ENCODE measurements around the gene EIF5B. TPM values are rescaled to one million over a fixed set of nuclear protein-coding genes. Genes with fewer than 3 reads are reported as not detected.
A peak's percentile ranks its signal among the peaks of the same experiment; 100 is the strongest.

EIF5B gene
- total and polyA plus RNA-seq, 2 of the 8 experiments (the other 6 are each of a cell fraction or from before 2014, with no cell fraction given) = 10.7 to 64.5 TPM

- no peak overlapping the region for H4K5ac ChIP-seq (ENCODE audit: insufficient read length, low read depth, low read length)
- POLR2A ChIA-PET (ENCODE audit: partially characterized antibody) = interaction anchor here (1.3 kb wide), 1 partner anchor 39 kb away, joined by 4 read pairs; no protein-coding TSS in a partner anchor
- no peaks in the 10 kb centered on the region for H3K9me3 ChIP-seq (ENCODE audit: insufficient read depth in 2 of 2, low read depth in 1 of 2, low read length in 1 of 2)
- TF ChIP-seq CEBPB (IDR thresholded peaks at IDR 0.05; ENCODE audit: low read depth, low read length) = no peak
- TF ChIP-seq USF2 (IDR thresholded peaks at IDR 0.05; ENCODE audit: low read length) = no peak
- TF ChIP-seq BRCA1 (IDR thresholded peaks at IDR 0.05; ENCODE audit: low read depth, low read length) = no peak
- no peak for TF ChIP-seq RFX5 (IDR thresholded peaks at IDR 0.05; ENCODE audit: borderline replicate concordance, low read depth, low read length)
- no peak for TF ChIP-seq ATF3 (IDR thresholded peaks at IDR 0.05; ENCODE audit: insufficient read depth, low read depth, low read length)
- CTCF ChIA-PET (ENCODE audit: partially characterized antibody) = interaction anchor here (1.1 kb wide), 1 partner anchor 9 kb away, joined by 3 read pairs; no protein-coding TSS in a partner anchor
- H3K79me1 ChIP-seq (ENCODE audit: low read depth, low read length) = no peaks in the 10 kb centered on the region
- H2AFZ ChIP-seq (ENCODE audit: low read length) = no peak overlapping the region
- H3K4me1 ChIP-seq (replicated peaks in 1 of 4; ENCODE audit: control insufficient read depth in 3 of 4, insufficient read depth in 4 of 4, low read length in 3 of 4) = peaks cover 3 to 13% (median 6%) of the 10 kb centered on the region in 4 experiments; a peak in 5 of 7 replicates
- H2BK15ac ChIP-seq (ENCODE audit: low read length) = no peak overlapping the region
- no peak overlapping the region for H3K27ac ChIP-seq (ENCODE audit: low read depth, low read length)
- H3K23me2 ChIP-seq (ENCODE audit: low read depth, low read length) = no peaks in the 10 kb centered on the region
- H3K4me2 ChIP-seq (ENCODE audit: insufficient read depth in 1 of 2, low read depth in 2 of 2, low read length in 2 of 2) = no peak overlapping the region
- DNase-seq (ENCODE audit: low read depth in 1 of 2, low spot score in 2 of 2) (no peak), FAIRE-seq (no peak)
- no peak overlapping the region for H2BK20ac ChIP-seq (ENCODE audit: low read length)
- no peak overlapping the region for H4K8ac ChIP-seq (ENCODE audit: extremely low read depth, insufficient read depth, low read length)
- 97% methylated on average over 2 of the region's 2 CpGs; no CpG with 5 or more reads in 1 of the 2 experiments for WGBS, 2 experiments (ENCODE audit: extremely low coverage in 1 of 2, insufficient coverage in 1 of 2, insufficient read length in 1 of 2, insufficient replicate concordance in 2 of 2, low coverage in 1 of 2, low lambda C conversion rate in 2 of 2, missing lambda C conversion rate in 1 of 2)
- H2BK120ac ChIP-seq (replicated peaks; ENCODE audit: low read depth, low read length) = no peak overlapping the region
- no peak overlapping the region for H3K23ac ChIP-seq (ENCODE audit: insufficient read length)
- no peak overlapping the region for H2AK5ac ChIP-seq (ENCODE audit: low read depth, low read length)
- H3K27me3 ChIP-seq (replicated peaks in 1 of 4; ENCODE audit: control insufficient read depth in 3 of 4, extremely low read depth in 1 of 4, insufficient read depth in 3 of 4, low read length in 3 of 4) = no peaks in the 10 kb centered on the region
- H2BK5ac ChIP-seq (ENCODE audit: low read depth, low read length) = no peak overlapping the region
- H2BK12ac ChIP-seq (ENCODE audit: low read depth, low read length) = no peak overlapping the region
- no peaks in the 10 kb centered on the region for H4K20me1 ChIP-seq (replicated peaks in 1 of 2; ENCODE audit: control insufficient read depth in 1 of 2, insufficient read depth in 2 of 2, low read length in 2 of 2)
- peak overlapping the region in 1 of 4 experiments; percentile 34; a peak in 1 of 7 replicates for H3K9ac ChIP-seq (replicated peaks in 1 of 4; ENCODE audit: extremely low read depth in 1 of 4, low read depth in 3 of 4, low read length in 3 of 4)
- H3K79me2 ChIP-seq (ENCODE audit: control insufficient read depth in 1 of 2, insufficient read depth in 2 of 2, low read length in 2 of 2) = peaks cover 0 to 9% of the 10 kb centered on the region in 2 experiments; a peak in 2 of 4 replicates
- no peak overlapping the region for H4K91ac ChIP-seq (replicated peaks; ENCODE audit: insufficient read length, low read length)
- no peak overlapping the region for H3K56ac ChIP-seq (replicated peaks; ENCODE audit: insufficient read length, low read depth, low read length)
- no peak overlapping the region for H3K18ac ChIP-seq (ENCODE audit: extremely low read depth, low read length)
- no peak overlapping the region for H3K4ac ChIP-seq (replicated peaks; ENCODE audit: insufficient read length, low read depth, low read length)
- no peak overlapping the region for H3K4me3 ChIP-seq (ENCODE audit: extremely low read depth in 1 of 4, insufficient read depth in 2 of 4, low read depth in 3 of 4, low read length in 4 of 4)
- peaks cover 0 to 24% (median 6%) of the 10 kb centered on the region in 4 experiments; a peak in 5 of 8 replicates for H3K36me3 ChIP-seq (ENCODE audit: control insufficient read depth in 2 of 4, insufficient read depth in 4 of 4, low read length in 3 of 4)
- no peak overlapping the region for H3K14ac ChIP-seq (ENCODE audit: insufficient read length)
These were observed 107.0 kb downstream of the EIF5B start for GRCh38 chr2:99444222-99444621.

All from H1 (cell line).